Glutamatergic neuron (in vitro differentiated cells): Measurements from ENCODE around the gene SELENON. TPM values are rescaled to one million over a fixed set of nuclear protein-coding genes. Genes with fewer than 3 reads are reported as not detected.

Experiments
- DNase-seq: peaks from one replicate; pipeline ENCODE4 v3.0.0; 2022
- H3K27ac Mint-ChIP-seq: one replicate; pipeline ENCODE4 v1.8.0; 2020; ENCODE audit warnings: mild to moderate bottlenecking, mixed read lengths, inconsistent platforms; ENCODE audit not compliant: unreplicated experiment
- H3K27me3 Mint-ChIP-seq: one replicate; pipeline ENCODE4 v1.8.0; 2020; ENCODE audit warnings: mild to moderate bottlenecking, moderate library complexity, mixed read lengths, inconsistent platforms; ENCODE audit not compliant: unreplicated experiment
- H3K36me3 Mint-ChIP-seq: one replicate; pipeline ENCODE4 v1.8.0; 2020; ENCODE audit warnings: mild to moderate bottlenecking, mixed read lengths, inconsistent platforms; ENCODE audit not compliant: unreplicated experiment
- H3K4me1 Mint-ChIP-seq: one replicate; pipeline ENCODE4 v1.8.0; 2020; ENCODE audit warnings: mild to moderate bottlenecking, low read depth, mixed read lengths, inconsistent platforms; ENCODE audit not compliant: unreplicated experiment
- H3K4me3 Mint-ChIP-seq: one replicate; pipeline ENCODE4 v1.8.0; 2020; ENCODE audit warnings: mild to moderate bottlenecking, mixed read lengths, inconsistent platforms; ENCODE audit not compliant: unreplicated experiment
- H3K9me3 Mint-ChIP-seq: one replicate; pipeline ENCODE4 v1.8.0; 2020; ENCODE audit warnings: mild to moderate bottlenecking, moderate library complexity, mixed read lengths, inconsistent platforms; ENCODE audit not compliant: unreplicated experiment
- total RNA-seq: library from RNA; stranded (reverse); fragmentation: NEBNext Ultra II Directional; extraction: Animal tissue kit (Norgen Biotek cat#: 25700); gene quantifications from one replicate; pipeline ENCODE4 v1.2.1, GENCODE V29; 2021; ENCODE audit not compliant: unreplicated experiment
- TF ChIP-seq, protein P1 (sequence below): fragments of 200-600 bp; sonication (generic); IDR thresholded peaks from one replicate; pipeline ENCODE4 v1.5.0; 2021; ENCODE audit not compliant: partially characterized antibody, unreplicated experiment

SELENON gene
- total RNA-seq, 1 donor from 2014 or later = 79.8 TPM

DNA sequence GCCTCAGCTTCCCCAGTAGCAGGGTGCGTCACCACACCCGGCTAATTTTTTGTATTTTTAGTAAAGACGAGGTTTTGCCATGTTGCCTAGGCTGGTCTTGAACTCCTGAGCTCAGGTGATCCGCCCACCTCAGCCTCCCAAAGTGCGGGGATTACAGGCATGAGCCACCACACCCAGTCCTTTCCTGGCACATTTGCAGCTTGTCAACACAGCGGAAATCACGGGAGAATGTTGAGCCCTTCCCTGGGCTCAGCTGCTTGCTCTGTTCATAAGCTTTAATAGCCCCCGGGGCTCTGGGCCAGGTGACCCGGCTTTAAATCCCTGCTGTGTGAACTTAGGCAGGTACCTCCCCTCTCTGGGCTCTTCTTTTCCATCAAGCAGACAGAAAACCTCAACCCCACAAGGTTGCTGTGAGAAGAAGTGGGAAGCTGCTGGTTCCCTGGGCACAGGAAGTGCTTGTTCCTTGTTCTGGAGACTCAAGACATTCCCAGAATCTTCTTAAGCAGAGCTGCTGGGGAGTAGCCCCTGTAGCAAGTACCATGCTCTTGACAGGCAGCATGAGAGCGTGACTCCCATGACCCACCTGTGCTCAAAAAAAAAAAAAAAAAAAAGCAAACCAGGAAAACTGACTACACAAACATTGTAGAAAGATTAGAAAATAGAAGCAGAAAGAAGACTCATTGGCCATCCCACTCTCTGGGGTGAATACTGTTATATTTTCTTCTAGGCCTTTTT, 14.5 kb upstream of the SELENON start:
- H3K36me3 Mint-ChIP-seq = peaks cover 9% of the 10 kb centered on the region
- peaks cover 7% of the 10 kb centered on the region for H3K27me3 Mint-ChIP-seq
- TF ChIP-seq, protein P1, sequence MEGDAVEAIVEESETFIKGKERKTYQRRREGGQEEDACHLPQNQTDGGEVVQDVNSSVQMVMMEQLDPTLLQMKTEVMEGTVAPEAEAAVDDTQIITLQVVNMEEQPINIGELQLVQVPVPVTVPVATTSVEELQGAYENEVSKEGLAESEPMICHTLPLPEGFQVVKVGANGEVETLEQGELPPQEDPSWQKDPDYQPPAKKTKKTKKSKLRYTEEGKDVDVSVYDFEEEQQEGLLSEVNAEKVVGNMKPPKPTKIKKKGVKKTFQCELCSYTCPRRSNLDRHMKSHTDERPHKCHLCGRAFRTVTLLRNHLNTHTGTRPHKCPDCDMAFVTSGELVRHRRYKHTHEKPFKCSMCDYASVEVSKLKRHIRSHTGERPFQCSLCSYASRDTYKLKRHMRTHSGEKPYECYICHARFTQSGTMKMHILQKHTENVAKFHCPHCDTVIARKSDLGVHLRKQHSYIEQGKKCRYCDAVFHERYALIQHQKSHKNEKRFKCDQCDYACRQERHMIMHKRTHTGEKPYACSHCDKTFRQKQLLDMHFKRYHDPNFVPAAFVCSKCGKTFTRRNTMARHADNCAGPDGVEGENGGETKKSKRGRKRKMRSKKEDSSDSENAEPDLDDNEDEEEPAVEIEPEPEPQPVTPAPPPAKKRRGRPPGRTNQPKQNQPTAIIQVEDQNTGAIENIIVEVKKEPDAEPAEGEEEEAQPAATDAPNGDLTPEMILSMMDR = no peak
- DNase-seq = no peak
- peaks cover 35% of the 10 kb centered on the region for H3K4me1 Mint-ChIP-seq
- H3K4me3 Mint-ChIP-seq = no peak overlapping the region
- H3K27ac Mint-ChIP-seq = no peak overlapping the region
- peaks cover 3% of the 10 kb centered on the region for H3K9me3 Mint-ChIP-seq

DNA sequence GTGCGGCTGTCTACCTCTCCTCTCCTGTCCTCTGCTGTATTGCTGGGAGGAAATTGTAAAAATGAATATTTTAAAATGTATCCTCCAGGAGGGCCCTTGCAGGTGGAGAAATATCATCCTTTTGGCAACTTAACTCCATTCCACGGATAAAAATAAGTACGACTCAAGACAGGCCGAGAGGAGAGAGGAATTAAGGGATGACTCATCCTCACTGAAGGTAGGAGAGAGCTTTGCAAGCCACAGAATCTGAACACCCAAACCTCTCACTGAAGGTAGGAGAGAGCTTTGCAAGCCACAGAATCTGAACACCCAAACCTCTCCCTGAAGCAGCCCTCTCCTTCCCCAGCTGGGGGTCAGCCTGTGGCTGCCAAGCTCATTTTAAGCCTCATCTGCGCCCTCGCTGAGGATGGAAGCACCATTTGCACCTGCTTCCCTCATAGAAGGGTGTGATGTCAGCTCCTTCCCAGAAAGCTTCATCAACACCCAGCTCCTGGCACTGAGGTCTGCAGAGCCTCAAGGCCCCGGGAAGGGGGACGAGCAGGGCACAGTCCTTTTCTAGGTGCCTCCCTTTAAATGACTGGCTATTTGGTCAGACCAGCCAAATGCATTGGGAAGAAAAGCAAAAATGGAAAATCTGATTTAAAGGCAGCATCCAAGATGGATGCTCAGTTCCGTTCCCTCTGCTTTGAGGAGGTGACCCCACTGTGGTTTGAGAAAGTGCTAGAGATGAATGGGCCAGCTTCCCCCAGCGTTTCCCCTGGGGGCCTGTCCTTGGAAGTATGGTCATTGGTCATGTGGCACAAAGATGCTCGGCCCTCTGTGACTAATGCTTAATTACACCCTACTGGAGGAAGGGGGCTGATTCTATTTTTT, 12.9 kb upstream of the SELENON start:
- no peak for DNase-seq
- Mint-ChIP-seq H3K4me1 (peaks cover 36% of the 10 kb centered on the region), H3K9me3 (peaks cover 3% of the 10 kb centered on the region), H3K4me3 (no peak overlapping the region), H3K27ac (no peak overlapping the region), H3K36me3 (peaks cover 10% of the 10 kb centered on the region), H3K27me3 (peaks cover 9% of the 10 kb centered on the region)
- TF ChIP-seq, protein P1 = no peak

DNA sequence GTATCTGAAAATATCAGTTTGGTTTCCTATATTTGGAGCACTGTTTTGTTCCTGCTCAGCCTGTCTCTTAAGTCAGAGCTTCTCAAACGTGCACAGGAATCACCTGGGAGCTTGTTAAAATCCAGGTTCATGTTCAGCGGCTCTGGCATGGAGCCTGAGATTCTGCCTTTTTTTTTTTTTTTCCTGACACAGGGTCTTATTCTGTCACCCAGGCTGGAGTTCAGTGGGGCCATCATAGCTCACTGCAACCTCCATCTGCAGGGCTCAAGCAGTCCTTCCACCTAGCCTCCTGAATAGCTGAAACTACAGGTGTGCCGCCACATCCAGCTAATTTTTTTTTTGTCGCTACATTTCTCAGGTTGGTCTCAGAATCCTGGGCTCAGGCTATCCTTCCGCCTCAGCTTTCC, 12.2 kb upstream of the SELENON start:
- Mint-ChIP-seq H3K4me3 (no peak overlapping the region), H3K9me3 (peaks cover 2% of the 10 kb centered on the region), H3K4me1 (peaks cover 32% of the 10 kb centered on the region), H3K27ac (no peak overlapping the region), H3K27me3 (peaks cover 9% of the 10 kb centered on the region), H3K36me3 (peaks cover 10% of the 10 kb centered on the region)
- TF ChIP-seq, protein P1 = no peak
- DNase-seq = no peak

DNA sequence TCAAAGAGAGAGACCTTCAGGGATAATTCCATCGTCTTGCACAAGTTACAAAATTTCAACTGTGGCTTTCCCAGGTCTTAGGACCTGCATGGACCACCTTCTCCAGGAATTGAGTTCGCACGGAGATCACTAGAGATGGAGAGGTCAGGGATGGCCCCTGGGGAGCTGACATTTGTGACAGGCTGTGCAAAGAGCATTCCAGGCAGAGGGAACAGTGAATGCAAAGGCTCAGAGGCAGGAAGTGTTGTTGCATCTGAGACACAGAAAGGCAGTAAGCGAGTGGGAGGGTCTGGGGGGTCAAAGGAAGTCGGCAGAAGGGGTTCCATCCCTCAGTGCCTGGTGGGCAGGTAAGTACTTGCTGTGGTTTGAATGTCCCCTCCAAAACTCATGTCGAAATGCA, 9.5 kb upstream of the SELENON start:
- no peak overlapping the region for H3K27ac Mint-ChIP-seq
- H3K27me3 Mint-ChIP-seq = peaks cover 2% of the 10 kb centered on the region
- peaks cover 2% of the 10 kb centered on the region for H3K9me3 Mint-ChIP-seq
- H3K4me1 Mint-ChIP-seq = peaks cover 31% of the 10 kb centered on the region
- H3K36me3 Mint-ChIP-seq = peaks cover 6% of the 10 kb centered on the region
- TF ChIP-seq, protein P1 = no peak
- DNase-seq = no peak
- no peak overlapping the region for H3K4me3 Mint-ChIP-seq

DNA sequence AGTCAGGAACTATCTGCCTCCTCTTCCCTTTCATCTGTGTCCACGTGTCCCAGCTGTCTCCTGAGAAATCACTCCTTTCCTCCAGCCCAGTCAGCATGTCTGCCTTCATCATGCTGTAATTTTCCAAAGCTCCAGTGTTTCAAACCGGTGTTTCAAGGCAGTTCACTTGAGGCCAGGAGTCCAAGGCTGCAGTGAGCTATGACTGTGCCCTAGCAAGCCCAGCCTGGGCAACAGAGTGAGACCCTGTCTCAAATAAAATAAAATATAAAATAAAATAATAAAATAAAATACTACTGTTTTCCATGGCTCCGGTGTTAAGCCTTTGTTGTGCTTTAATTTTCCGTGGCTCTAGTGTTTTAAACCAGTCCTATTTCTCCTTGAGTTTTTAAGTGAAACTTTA, 7.9 kb upstream of the SELENON start:
- H3K4me3 Mint-ChIP-seq = peak overlapping the region; percentile 52
- DNase-seq = no peak
- TF ChIP-seq, protein P1 = no peak
- H3K4me1 Mint-ChIP-seq = peaks cover 38% of the 10 kb centered on the region
- peaks cover 6% of the 10 kb centered on the region for H3K36me3 Mint-ChIP-seq
- H3K9me3 Mint-ChIP-seq = peaks cover 2% of the 10 kb centered on the region
- H3K27me3 Mint-ChIP-seq = peaks cover 5% of the 10 kb centered on the region
- H3K27ac Mint-ChIP-seq = no peak overlapping the region
